HCT116 (cell line): ENCODE results near the gene ACAT2. TPM values are rescaled to one million over a fixed set of nuclear protein-coding genes. Genes with fewer than 3 reads are reported as not detected.
"Not testable (repeated sequence)": the region's sequence is repeated elsewhere in the genome, so short reads cannot be mapped to it uniquely, and the experiment has no call there.

Source experiments
- ATAC-seq: fragments of 200-7000 bp; cut with Tn5 transposase; 2 replicates; pipeline ENCODE4 v1.9.1; 2020; ENCODE audit warnings: mild to moderate bottlenecking, moderate library complexity
- BruUV-seq: library from RNA; stranded (reverse); fragments of 400-500 nt; replicated peaks from 2 replicates; lab custom pipeline; 2021; lab: Mats Ljungman, UMichigan
- CTCF ChIA-PET: fragments of 300-600 bp; sonication (Branson Sonifier 250); formaldehyde crosslinking; loops from one replicate; lab custom pipeline; 2021; ENCODE audit warnings: antibody characterized with exemption; lab: Charles Lee
- POLR2A ChIA-PET: fragments of 300-600, 350-600 bp; sonication (Branson Sonifier 250); formaldehyde crosslinking; loops from one replicate; lab custom pipeline; 2021; ENCODE audit warnings: antibody characterized with exemption; lab: Charles Lee
- RAD21 ChIA-PET, 2 experiments: fragments of 300-600 bp; sonication (Branson Sonifier 250); formaldehyde crosslinking; loops; one replicate each; lab custom pipeline; 2023; ENCODE audit warnings: low total read pairs in 2 of 2; ENCODE audit not compliant: uncharacterized antibody in 2 of 2, unreplicated experiment in 2 of 2, low non-redundant PET in 1 of 2; lab: Charles Lee
- DNase-seq: peaks from one replicate; pipeline ENCODE4 v3.0.0-alpha.2; 2010; ENCODE audit warnings: low read depth, low spot score
- H2AFZ ChIP-seq: fragments of 200-600 bp; shearing (Covaris generic), sonication (generic); 2 replicates; pipeline ENCODE4 v1.6.1; 2017; ENCODE audit warnings: low read depth, mixed run types, mixed read lengths, antibody characterized with exemption, low read length; ENCODE audit not compliant: poor library complexity, severe bottlenecking
- H3K27ac ChIP-seq: 2 replicates; pipeline ENCODE4 v1.5.1; 2012; ENCODE audit warnings: low read depth, low read length
- H3K27me3 ChIP-seq: fragments of 200-600 bp; sonication (generic); 2 replicates; pipeline ENCODE4 v1.6.1; 2016; ENCODE audit warnings: mixed run types, low read length, mixed read lengths; ENCODE audit not compliant: insufficient read depth
- H3K36me3 ChIP-seq, 2 experiments: fragments of 200-500 bp in 1 of 2; fragments of 200-600 bp in 1 of 2; sonication (Bioruptor generic) in 1 of 2; sonication (generic) in 1 of 2; 2 replicates each; pipeline versions ENCODE4 v1.5.1 to v1.6.1; 2014 to 2016; ENCODE audit warnings: low read length in 2 of 2, inconsistent platforms in 1 of 2, mixed read lengths in 1 of 2, mixed run types in 1 of 2; ENCODE audit not compliant: insufficient read depth in 2 of 2, control insufficient read depth in 1 of 2
- H3K4me1 ChIP-seq, 2 experiments: fragments of 200-600 bp in 1 of 2; sonication (generic) in 1 of 2; 2 replicates each; pipeline versions ENCODE4 v1.5.1 to v1.6.1; 2012 to 2017; ENCODE audit warnings: low read length in 2 of 2, inconsistent platforms in 1 of 2, mild to moderate bottlenecking in 1 of 2, mixed read lengths in 1 of 2, mixed run types in 1 of 2, moderate library complexity in 1 of 2; ENCODE audit not compliant: insufficient read depth in 2 of 2, control insufficient read depth in 1 of 2
- H3K4me2 ChIP-seq: fragments of 200-600 bp; sonication (generic); 2 replicates; pipeline ENCODE4 v1.6.1; 2017; ENCODE audit warnings: mixed run types, low read length, mixed read lengths
- H3K4me3 ChIP-seq, 2 experiments: fragments of 200-600 bp in 1 of 2; sonication (generic) in 1 of 2; replicated peaks in 1 of 2; 2 replicates each; pipeline ENCODE4 v1.5.1; 2011 to 2016; ENCODE audit warnings: low read length in 2 of 2, control low read depth in 1 of 2, low read depth in 1 of 2, mild to moderate bottlenecking in 1 of 2, mixed read lengths in 1 of 2, mixed run types in 1 of 2
- H3K79me2 ChIP-seq: fragments of 200-600 bp; sonication (generic); 2 replicates; pipeline ENCODE4 v1.6.1; 2017; ENCODE audit warnings: mild to moderate bottlenecking, mixed run types, low read length, moderate library complexity, mixed read lengths; ENCODE audit not compliant: insufficient read depth
- H3K9ac ChIP-seq: fragments of 200-600 bp; sonication (generic); 2 replicates; pipeline ENCODE4 v1.6.1; 2016; ENCODE audit warnings: low read length, mixed read lengths
- H3K9me2 ChIP-seq: fragments of 200-600 bp; sonication (generic), shearing (Covaris generic); 2 replicates; pipeline ENCODE4 v1.6.1; 2017; ENCODE audit warnings: mixed run types, mild to moderate bottlenecking, moderate library complexity; ENCODE audit not compliant: insufficient read depth
- H3K9me3 ChIP-seq, 2 experiments: fragments of 200-500 bp in 1 of 2; fragments of 200-600 bp in 1 of 2; sonication (Bioruptor generic) in 1 of 2; sonication (generic) in 1 of 2; 2 replicates each; pipeline ENCODE4 v1.6.1; 2014 to 2017; ENCODE audit warnings: low read length in 2 of 2, mixed read lengths in 2 of 2, inconsistent platforms in 1 of 2, low read depth in 1 of 2, mild to moderate bottlenecking in 1 of 2, mixed run types in 1 of 2, moderate library complexity in 1 of 2; ENCODE audit not compliant: control insufficient read depth in 1 of 2, insufficient read depth in 1 of 2
- H4K20me1 ChIP-seq: fragments of 200-600 bp; sonication (generic), shearing (Covaris generic); 2 replicates; pipeline ENCODE4 v1.6.1; 2017; ENCODE audit warnings: mixed run types, mild to moderate bottlenecking, moderate library complexity; ENCODE audit not compliant: insufficient read depth
- EGR1 ChIP-seq: IDR thresholded peaks from 2 replicates; pipeline ENCODE4 v1.6.1; 2012; ENCODE audit warnings: low read depth
- ZFX ChIP-seq: fragments of 450-650 bp; IDR thresholded peaks from 2 replicates; pipeline ENCODE4 v1.6.1; 2017
- intact Hi-C: fragments of 100-400 bp; cut with micrococcal nuclease; formaldehyde crosslinking; loops from 2 replicates; pipeline ENCODE4 v1.10.0; 2022
- total RNA-seq: library from RNA; stranded (reverse); gene quantifications from one replicate; pipeline ENCODE4 v1.2.1, GENCODE V29; 2021; ENCODE audit not compliant: unreplicated experiment

Gene ACAT2
- total RNA-seq, 1 experiment from 2014 or later = 41.6 TPM

DNA sequence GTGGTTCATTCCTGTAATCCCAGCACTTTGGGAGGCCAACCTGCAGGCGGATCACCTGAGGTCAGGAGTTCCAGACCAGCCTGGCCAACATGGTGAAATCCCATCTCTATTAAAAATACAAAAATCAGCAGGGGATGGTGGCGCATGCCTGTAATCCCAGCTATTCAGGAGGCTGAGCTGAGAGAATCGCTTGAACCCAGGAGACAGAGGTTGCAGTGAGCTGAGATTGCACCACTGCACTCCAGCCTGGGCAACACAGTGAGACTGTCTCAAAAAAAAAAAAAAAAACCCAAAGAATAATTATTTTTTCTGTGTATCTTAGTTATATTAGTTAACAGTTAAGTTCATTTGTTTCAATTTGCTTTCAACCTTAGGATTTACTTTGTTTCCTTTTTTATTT is 36.6 kb upstream of the ACAT2 start:
- H3K27ac ChIP-seq, CTCF ChIA-PET, H2AFZ ChIP-seq, H3K9me2 ChIP-seq, H3K9me3 ChIP-seq, POLR2A ChIA-PET, DNase-seq, BruUV-seq, H3K4me3 ChIP-seq, H3K36me3 ChIP-seq, H3K27me3 ChIP-seq, RAD21 ChIA-PET, ATAC-seq, H3K9ac ChIP-seq: not testable (repeated sequence)
- Histone ChIP-seq H3K4me2 (peak overlapping the region; percentile 79), H4K20me1 (peaks cover 11% of the 10 kb centered on the region; the same call in 1 of the 2 replicates), H3K79me2 (peaks cover 74% of the 10 kb centered on the region), H3K4me1 (peaks cover 8 to 25% of the 10 kb centered on the region in 2 experiments; a peak in 3 of 4 replicates)
- intact Hi-C loops = loop anchor here (10.0 kb wide), 1 partner anchor 730 kb away; no protein-coding TSS in a partner anchor

DNA sequence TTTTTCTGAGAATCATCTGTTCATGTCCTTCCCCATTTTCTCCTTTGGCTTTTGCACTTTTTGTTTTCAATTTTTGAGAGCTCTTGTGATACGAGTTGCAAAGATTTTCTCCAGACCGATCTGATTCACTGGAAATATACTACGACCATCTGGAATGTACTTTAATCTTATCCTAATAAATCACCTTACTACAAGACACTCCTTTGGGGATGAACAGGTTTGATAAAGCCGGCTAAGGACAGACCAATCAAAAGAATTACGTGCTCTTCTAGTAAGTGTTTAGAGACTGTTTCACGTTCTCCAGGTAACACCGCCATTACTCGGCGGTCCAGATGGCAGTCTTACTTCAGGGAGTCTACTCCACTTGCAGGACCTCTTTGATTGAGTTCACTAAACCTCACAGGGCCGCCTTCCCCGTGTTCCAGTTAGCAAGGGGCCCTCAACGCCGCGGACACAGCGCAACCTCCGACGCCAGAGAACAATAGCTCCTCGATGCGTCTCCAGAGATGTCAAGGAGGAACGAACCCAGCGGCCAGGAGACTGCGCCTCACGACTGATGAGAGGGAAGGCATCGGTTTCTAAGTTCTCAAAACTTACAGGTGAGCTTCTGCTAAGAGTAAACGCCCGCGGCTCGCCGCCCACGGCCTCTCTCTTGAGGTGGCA is 35.5 kb upstream of the ACAT2 start:
- peaks cover 0 to 14% of the 10 kb centered on the region in 2 experiments; a peak in 2 of 4 replicates for H3K36me3 ChIP-seq

More for the DNA sequence above, 35.5 kb upstream of the ACAT2 start:
- H2AFZ ChIP-seq = no peak overlapping the region
- ChIA-PET POLR2A (interaction anchor here (0.6 to 2.8 kb wide), 9 partner anchors 12 to 727 kb away, joined by 3 to 20 read pairs (median 4); partner anchors contain the start of genes ACAT2, RSPH3, SOD2 and TCP1), RAD21 (no interaction called here), CTCF (interaction anchor here (0.9 kb wide), 1 partner anchor 137 kb away, joined by 3 read pairs; no protein-coding TSS in a partner anchor)
- peaks cover 12% of the 10 kb centered on the region; the same call in 1 of the 2 replicates for H4K20me1 ChIP-seq
- peak overlapping the region; percentile 98 for H3K27ac ChIP-seq
- peak; percentile 20 for TF ChIP-seq ZFX
- TF ChIP-seq EGR1 = no peak
- H3K27me3 ChIP-seq = no peaks in the 10 kb centered on the region
- H3K4me3 ChIP-seq = peak overlapping the region; percentile 81 to 89
- H3K9me3 ChIP-seq = no peaks in the 10 kb centered on the region
- peaks cover 86% of the 10 kb centered on the region for H3K79me2 ChIP-seq
- peak overlapping the region; percentile 79 for H3K4me2 ChIP-seq
- H3K4me1 ChIP-seq = peaks cover 8 to 25% of the 10 kb centered on the region in 2 experiments; a peak in 3 of 4 replicates
- peak overlapping the region; percentile 89 for H3K9ac ChIP-seq
- TSS peak; percentile 76 for BruUV-seq
- intact Hi-C loops = loop anchor here (10.0 kb wide), 1 partner anchor 728 kb away; no protein-coding TSS in a partner anchor
- H3K9me2 ChIP-seq = no peaks in the 10 kb centered on the region
- DNase-seq (no peak), ATAC-seq (peak; percentile 30)
